Stromal cell of bone marrow (primary cell): ENCODE results near the gene RIOK1.
"Not testable (repeated sequence)": the region's sequence is repeated elsewhere in the genome, so short reads cannot be mapped to it uniquely, and the experiment has no call there.

ENCODE experiments used
- DNase-seq: peaks from one replicate; pipeline ENCODE4 v3.0.0-alpha.2; 2012; ENCODE audit warnings: low read depth

RIOK1 gene

GRCh38 chr6:7389451-7390225 lies at the start of gene RIOK1, which contains the start of gene CAGE1:
RIOK1 (plus strand) TSS chr6:7389808; CDS start chr6:7390003, 195 bp downstream.
CAGE1 (minus strand) TSS chr6:7389742; CDS start chr6:7387173, 2,569 bp downstream.
- peak; percentile 92 for DNase-seq

- no peak for DNase-seq
Observed at GRCh38 chr6:7341271-7341670, 48.3 kb upstream of the RIOK1 start.

GRCh38 chr6:7341989-7342742 lies 47.4 kb upstream of the RIOK1 start:
- DNase-seq = no peak

GRCh38 chr6:7343546-7344475 lies 45.8 kb upstream of the RIOK1 start:
- no peak for DNase-seq

GRCh38 chr6:7344773-7345450 lies 44.7 kb upstream of the RIOK1 start:
- not testable (repeated sequence) for DNase-seq

GRCh38 chr6:7347551-7347997 lies 42.0 kb upstream of the RIOK1 start:
- not testable (repeated sequence) for DNase-seq

- not testable (repeated sequence) for DNase-seq
Observed at GRCh38 chr6:7350591-7350990, 39.0 kb upstream of the RIOK1 start.

GRCh38 chr6:7351916-7352315 lies 37.7 kb upstream of the RIOK1 start:
- DNase-seq = not testable (repeated sequence)

- DNase-seq = no peak
Observed at GRCh38 chr6:7367408-7367807, 22.2 kb upstream of the RIOK1 start.

GRCh38 chr6:7373739-7374138 lies 15.9 kb upstream of the RIOK1 start:
- no peak for DNase-seq

- no peak for DNase-seq
Observed at GRCh38 chr6:7377961-7378360, 11.6 kb upstream of the RIOK1 start.

- DNase-seq = no peak
Observed at GRCh38 chr6:7378740-7379139, 10.9 kb upstream of the RIOK1 start.

- no peak for DNase-seq
Observed at GRCh38 chr6:7381092-7381491, 8.5 kb upstream of the RIOK1 start.

GRCh38 chr6:7389162-7389450 lies 502 bp upstream of the RIOK1 start:
- DNase-seq = peak; percentile 16

- DNase-seq = no peak
Observed at GRCh38 chr6:7390226-7390878, 744 bp downstream of the RIOK1 start.

GRCh38 chr6:7391151-7391550 lies 1.5 kb downstream of the RIOK1 start:
- DNase-seq = no peak

GRCh38 chr6:7392402-7392801 lies 2.8 kb downstream of the RIOK1 start:
- DNase-seq = no peak

GRCh38 chr6:7401075-7401474 lies 11.5 kb downstream of the RIOK1 start:
- peak; percentile 13 for DNase-seq

- no peak for DNase-seq
Observed at GRCh38 chr6:7402716-7403115, 13.1 kb downstream of the RIOK1 start.

- DNase-seq = no peak
Observed at GRCh38 chr6:7404546-7404945, 14.9 kb downstream of the RIOK1 start.

- no peak for DNase-seq
Observed at GRCh38 chr6:7406743-7407142, 17.1 kb downstream of the RIOK1 start.
